ENCODE results near the gene RPL18. TPM values are rescaled to one million over a fixed set of nuclear protein-coding genes. Genes with fewer than 3 reads are reported as not detected.

Gene RPL18
- total and polyA plus RNA-seq, 8 donors, result 1,028 to 1,744 (median 1,547) TPM

DNA sequence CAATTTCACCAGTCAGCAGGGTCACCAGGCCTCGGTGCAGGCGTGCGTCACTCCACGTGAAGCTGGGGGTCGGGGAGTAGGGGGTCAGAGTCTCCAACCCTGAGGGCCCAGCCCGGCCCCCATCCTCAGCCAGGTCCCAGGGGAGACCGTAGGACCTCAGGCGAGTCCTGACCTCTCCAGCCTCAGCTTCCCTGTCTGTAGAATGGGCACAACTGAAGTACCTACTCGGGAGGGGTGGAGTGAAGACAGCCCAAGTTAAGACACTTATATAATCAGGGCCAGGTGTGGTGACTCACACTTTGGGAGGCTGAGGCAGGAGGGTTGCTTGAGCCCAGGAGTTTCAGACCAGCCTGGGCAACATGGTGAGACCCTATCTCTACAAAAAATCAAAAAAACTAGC, 15.1 kb downstream of the RPL18 start:
- DNase-seq (no peak), ATAC-seq (no peak)
- intact Hi-C loops (cut with DNase I), result no loop called here
- no peaks in the 10 kb centered on the region for H3K36me3 ChIP-seq
- peaks cover 0 to 5% of the 10 kb centered on the region in 2 donors for H3K27me3 ChIP-seq
- no peak overlapping the region for H3K4me3 ChIP-seq
- no peak overlapping the region for H3K27ac ChIP-seq
- H3K9me3 ChIP-seq, result no peaks in the 10 kb centered on the region
- H3K4me1 ChIP-seq, result no peaks in the 10 kb centered on the region
- no peak for TF ChIP-seq CTCF (IDR thresholded peaks at IDR 0.05)

GRCh38 chr19:48603449-48603848, 15.5 kb downstream of the RPL18 start:
- TF ChIP-seq CTCF (IDR thresholded peaks at IDR 0.05), result no peak
- H3K27me3 ChIP-seq, result peaks cover 0 to 5% of the 10 kb centered on the region in 2 donors
- H3K36me3 ChIP-seq, result no peaks in the 10 kb centered on the region
- no peak overlapping the region for H3K27ac ChIP-seq
- no peaks in the 10 kb centered on the region for H3K4me1 ChIP-seq
- intact Hi-C loops (cut with DNase I), result no loop called here
- no peak for ATAC-seq
- H3K9me3 ChIP-seq, result no peaks in the 10 kb centered on the region
- DNase-seq, result no peak
- H3K4me3 ChIP-seq, result no peak overlapping the region

DNA sequence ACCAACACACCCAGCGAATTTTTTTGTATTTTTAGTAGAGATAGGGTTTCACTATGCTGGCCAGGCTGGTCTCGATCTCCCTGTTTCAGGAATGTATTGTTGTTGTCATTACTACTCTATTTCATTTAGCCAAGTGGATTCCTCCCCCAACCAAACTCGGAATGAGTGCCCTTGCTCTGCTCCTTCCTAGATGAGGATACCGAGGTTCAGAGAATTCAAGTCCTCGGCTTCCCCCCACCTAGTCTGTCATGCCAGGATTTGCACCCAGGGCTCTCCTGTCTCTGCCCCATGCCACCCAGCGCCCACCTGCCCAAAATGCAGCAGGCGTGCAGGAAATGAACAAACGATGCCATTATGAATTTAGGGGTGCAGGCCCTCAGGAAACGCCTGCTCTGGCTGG, 16.0 kb downstream of the RPL18 start:
- no peak for DNase-seq
- no peak overlapping the region for H3K4me3 ChIP-seq
- intact Hi-C loops (cut with DNase I), result no loop called here
- H3K27ac ChIP-seq, result no peak overlapping the region
- peaks cover 0 to 5% of the 10 kb centered on the region in 2 donors for H3K27me3 ChIP-seq
- no peaks in the 10 kb centered on the region for H3K36me3 ChIP-seq
- no peak for TF ChIP-seq CTCF (IDR thresholded peaks at IDR 0.05)
- no peaks in the 10 kb centered on the region for H3K4me1 ChIP-seq
- no peaks in the 10 kb centered on the region for H3K9me3 ChIP-seq
- no peak for ATAC-seq

- no peak for DNase-seq
- intact Hi-C loops (cut with DNase I), result no loop called here
- Histone ChIP-seq H3K4me1 (no peaks in the 10 kb centered on the region), H3K9me3 (no peaks in the 10 kb centered on the region), H3K4me3 (no peak overlapping the region), H3K36me3 (no peaks in the 10 kb centered on the region), H3K27me3 (peaks cover 0 to 5% of the 10 kb centered on the region in 2 donors), H3K27ac (no peak overlapping the region)
- no peak for TF ChIP-seq CTCF (IDR thresholded peaks at IDR 0.05)
- ATAC-seq, result no peak
Measured at GRCh38 chr19:48600679-48601417, 18.1 kb downstream of the RPL18 start.

GRCh38 chr19:48598996-48599700, 19.8 kb downstream of the RPL18 start:
- no peak for TF ChIP-seq CTCF (IDR thresholded peaks at IDR 0.05)
- Histone ChIP-seq H3K4me3 (no peak overlapping the region), H3K27ac (no peak overlapping the region), H3K4me1 (no peaks in the 10 kb centered on the region), H3K27me3 (peaks cover 0 to 5% of the 10 kb centered on the region in 2 donors), H3K36me3 (no peaks in the 10 kb centered on the region), H3K9me3 (no peaks in the 10 kb centered on the region)
- intact Hi-C loops (cut with DNase I), result no loop called here
- no peak for ATAC-seq
- DNase-seq, result no peak
